Activated T-cell treated with anti-CD3 and anti-CD28 coated beads for 4 hours (primary cell): ENCODE measurements around the gene ADAMTS12.

ENCODE experiments used
- DNase-seq: peaks from one replicate; pipeline ENCODE4 v3.0.0-alpha.2; 2020

Gene ADAMTS12

GRCh38 chr5:33748754-33749153, 143.0 kb downstream of the ADAMTS12 start:
- DNase-seq = no peak

DNA sequence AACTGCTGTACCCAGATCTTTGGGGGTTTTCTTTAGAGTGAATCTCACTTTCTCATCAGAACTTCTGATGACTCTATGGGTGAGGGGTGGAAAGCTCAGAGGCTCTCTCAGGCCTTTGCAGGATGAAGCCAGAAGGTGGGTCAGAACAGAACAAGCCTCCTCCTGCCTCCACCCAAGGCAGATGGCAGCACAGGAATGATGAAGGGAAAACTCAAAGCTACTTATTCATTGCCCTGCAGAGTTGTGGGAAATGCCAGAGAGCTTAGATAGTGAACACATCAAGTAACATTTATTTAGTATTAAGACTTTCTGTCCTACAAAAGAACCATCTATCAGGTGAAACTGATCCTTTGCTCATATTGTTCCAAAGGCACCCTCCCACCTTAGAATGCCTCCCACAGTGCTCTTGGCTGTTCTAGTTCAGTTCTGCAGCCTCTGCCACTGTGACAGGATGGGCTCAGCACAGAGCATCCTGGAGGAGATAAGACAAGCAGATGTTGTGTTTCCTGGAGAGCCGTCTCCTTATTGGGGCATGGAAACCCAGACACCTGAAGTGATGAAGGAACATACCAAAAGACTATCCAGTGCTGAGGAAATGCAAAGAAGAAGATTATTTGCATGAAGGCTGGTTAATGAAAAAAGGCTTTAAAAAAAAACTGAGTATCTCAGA, 146.6 kb downstream of the ADAMTS12 start:
- DNase-seq = no peak

DNA sequence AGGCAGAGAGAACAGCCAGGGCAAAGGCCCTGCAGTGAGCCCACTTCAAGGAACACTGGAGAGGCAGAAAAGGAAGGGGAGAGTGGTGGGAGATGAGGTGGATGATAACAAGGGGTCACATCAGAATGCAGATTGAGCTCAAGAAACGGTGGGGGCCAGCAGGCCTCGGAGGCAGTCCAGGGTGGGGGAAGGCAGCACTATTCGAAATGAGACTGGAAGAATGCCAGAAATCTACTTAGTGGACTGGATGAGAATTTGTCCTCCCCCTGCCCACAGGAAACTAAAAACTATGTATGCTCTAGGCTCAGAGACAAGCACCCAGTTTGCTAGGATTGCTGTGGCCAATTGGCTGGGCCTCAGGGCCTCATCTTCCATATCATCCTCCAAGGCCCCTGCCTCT, 148.7 kb downstream of the ADAMTS12 start:
- no peak for DNase-seq

GRCh38 chr5:33742181-33742580, 149.6 kb downstream of the ADAMTS12 start:
- no peak for DNase-seq

- DNase-seq = no peak
Observed at GRCh38 chr5:33738967-33739366, 152.8 kb downstream of the ADAMTS12 start.

DNA sequence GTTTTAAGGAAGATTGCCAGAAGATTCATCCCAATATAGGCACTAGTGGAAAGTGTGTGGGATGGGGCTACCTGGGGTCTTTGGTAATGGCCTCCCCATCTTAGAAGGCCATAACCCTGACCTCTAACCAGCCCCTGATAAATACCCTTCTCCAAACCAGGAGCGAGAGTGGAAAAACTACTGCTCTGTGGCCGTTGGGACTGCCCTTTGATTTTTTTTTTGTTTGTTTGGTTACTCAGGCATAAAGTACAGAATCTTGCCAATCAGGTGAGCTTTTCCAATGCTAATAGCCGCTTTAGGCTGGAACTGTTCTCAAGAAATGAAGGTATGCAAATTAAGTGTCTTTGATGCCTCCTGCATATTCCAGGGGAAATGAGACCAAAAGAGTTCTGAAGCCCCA, 153.7 kb downstream of the ADAMTS12 start:
- DNase-seq = no peak

DNA sequence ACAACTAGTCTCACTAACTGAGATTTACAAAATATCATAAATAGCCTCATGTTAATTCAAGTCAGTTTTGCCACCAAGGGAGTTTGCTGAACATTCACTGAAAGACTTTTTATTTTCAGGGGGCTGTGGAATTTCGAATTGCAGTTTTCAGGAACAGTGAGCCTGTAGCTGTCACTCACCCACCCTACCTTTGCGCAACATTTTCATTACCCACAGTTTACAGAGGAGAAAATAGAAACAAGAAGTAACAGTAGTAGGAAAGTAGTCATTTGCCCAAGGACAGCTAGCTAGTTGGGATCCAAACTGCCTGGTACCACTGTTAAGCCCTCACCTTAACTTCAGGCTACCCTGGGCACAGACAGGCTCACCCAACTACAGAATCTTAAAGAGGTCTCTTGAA, 154.1 kb downstream of the ADAMTS12 start:
- DNase-seq = no peak

DNA sequence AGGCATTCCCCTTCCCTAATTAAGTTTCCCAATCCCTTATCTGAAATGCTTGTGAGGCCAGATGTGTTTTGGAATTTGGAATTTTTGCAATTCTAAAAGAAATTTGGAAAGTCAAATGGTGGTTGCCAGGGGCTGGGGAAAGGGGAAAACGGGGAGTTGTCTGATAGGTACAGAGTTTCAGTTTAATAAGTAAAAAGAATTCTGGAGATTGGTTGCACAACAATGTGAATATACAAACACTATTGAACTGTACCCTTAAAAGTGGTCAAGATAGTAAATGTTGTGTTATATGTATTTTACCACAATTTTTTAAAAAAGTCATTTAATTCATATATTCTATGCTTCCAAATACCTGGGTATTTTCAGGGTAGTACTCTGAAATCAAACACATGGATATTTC, 154.5 kb downstream of the ADAMTS12 start:
- DNase-seq = no peak

DNA sequence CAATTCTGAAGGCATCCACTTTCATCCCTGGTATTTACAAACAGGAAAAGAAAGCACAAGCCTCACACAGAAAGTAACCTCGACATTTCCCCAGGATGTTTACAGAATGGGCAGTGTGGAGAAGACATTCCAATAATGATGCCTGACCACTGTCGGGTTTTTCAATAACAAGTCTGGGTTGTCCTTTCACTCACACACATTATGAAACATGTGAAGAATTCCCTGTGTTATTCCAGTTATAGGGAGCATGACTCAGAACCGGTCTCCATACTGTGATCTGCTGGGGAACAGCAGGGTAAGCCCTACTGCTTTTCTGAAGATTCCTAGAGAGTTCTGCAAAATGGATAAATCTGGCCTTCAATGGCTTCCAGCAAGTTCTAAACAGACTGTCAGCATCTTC, 155.3 kb downstream of the ADAMTS12 start:
- no peak for DNase-seq

DNA sequence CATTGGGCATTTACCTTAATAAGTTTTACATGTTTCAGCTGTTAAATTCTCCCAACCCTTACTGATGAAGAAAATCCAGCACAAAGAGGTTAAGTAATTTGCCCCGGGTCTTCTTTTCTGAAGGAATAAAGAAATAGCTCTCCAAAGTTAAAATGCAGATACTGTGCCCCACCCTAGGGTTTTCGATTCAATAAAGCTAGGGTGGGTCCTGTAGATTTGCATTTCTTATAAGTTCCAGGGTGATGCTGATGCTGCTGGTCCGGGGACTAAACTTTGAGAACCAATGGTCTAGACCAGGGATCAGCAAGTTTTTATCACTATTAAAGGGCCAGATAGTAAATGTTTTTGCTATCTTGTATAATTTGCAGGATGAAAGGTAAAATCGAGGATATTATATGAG, 156.7 kb downstream of the ADAMTS12 start:
- no peak for DNase-seq

- DNase-seq = no peak
Observed at GRCh38 chr5:33734537-33734936, 157.3 kb downstream of the ADAMTS12 start.

- DNase-seq = no peak
Observed at GRCh38 chr5:33733225-33733624, 158.6 kb downstream of the ADAMTS12 start.

- DNase-seq = no peak
Observed at GRCh38 chr5:33726422-33727165, 165.2 kb downstream of the ADAMTS12 start.

DNA sequence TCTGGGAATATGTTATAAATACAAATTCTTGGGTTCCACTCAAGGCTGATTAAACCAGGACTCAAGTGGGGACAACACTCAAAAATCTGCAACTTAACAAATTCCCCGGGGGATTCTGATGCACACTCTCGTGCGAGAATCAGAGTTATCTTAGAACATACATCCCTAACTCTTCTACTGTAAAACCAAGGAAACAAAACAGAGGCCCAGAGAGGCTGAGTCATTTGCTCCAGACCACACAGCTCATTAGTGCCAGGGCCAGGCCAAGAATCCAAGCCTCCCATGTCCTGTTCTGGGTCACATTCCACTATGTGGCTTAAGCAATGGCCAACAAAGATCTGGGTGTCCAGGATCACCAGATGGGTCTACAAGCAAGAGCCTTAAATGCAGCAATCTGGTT, 166.0 kb downstream of the ADAMTS12 start:
- DNase-seq = no peak

GRCh38 chr5:33721491-33722200, 170.1 kb downstream of the ADAMTS12 start:
- no peak for DNase-seq

GRCh38 chr5:33720176-33720575, 171.6 kb downstream of the ADAMTS12 start:
- DNase-seq = no peak

- DNase-seq = no peak
Observed at GRCh38 chr5:33719769-33720168, 172.0 kb downstream of the ADAMTS12 start.

DNA sequence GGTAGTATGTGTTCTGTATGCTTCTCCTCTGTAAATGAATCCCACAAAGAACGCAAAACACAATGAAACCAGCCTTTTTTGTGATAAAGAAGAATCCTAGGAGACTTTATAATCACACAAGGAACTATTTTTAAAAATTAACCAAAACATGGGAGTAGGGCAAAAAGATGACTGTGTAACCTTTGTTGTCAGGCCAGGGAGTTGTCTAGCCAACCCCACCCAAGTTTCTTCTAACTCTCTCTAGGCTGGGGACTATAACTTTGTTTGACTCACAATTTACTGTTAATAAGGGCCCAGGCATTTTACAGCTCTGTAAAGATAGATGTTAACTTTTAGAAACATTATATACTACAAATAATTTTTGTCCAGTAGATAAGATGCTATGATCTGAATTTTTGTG, 176.1 kb downstream of the ADAMTS12 start:
- DNase-seq = no peak

DNA sequence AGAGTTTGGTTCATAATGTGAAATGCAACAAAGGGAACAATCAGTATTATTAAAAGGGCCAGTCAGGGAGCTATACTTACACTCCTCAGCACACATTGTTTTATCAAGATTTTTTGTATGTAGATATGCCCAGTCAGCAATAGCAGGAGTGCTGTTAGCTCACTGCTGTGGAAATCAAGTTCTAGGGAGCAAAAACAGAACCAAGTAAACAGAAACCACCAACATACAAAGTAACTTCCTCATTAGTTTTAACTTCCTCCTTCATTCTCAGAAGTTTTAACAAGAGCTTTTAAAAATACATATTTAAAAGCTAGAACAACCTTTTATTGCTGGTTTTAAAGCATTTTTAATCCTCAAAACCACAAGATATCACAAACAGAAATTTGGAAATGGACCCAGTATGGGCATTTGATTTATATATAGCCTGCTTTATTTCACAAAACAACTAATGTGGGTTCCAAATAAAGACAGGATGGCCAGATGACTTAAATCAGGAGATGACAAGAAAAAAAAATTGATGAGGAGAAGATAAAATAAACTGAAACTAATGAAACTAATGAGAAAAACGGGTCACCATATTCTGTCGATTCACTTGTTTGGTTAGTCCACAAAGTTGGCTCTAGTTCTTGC, 178.5 kb downstream of the ADAMTS12 start:
- no peak for DNase-seq

- DNase-seq = no peak
Observed at GRCh38 chr5:33712664-33713063, 179.1 kb downstream of the ADAMTS12 start.

DNA sequence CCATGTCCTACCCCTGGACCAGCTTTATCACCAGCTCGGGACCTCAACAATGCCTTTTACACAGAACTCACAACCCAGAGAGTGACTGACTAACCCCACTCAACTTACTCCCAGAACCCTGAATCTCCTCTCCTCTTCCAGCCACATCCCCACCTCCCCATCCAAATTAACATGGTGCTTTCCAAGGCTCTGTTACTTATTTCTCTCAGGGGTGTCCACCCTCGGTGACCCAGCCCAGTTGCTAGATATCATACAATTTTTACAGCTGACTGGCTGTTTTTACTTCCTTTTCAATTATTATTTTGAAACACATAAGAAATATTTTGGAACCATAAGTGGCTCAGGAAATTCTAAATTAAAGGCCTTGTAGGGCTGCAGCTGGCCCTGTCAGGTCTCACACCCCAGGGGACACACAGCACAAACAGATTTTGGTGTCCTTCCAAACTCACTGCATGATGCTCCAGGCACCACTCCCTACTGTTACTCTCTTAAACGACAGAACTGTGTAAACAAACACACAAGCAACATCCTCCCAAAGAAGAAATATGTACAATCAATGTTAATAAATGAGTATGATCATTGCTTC, 180.6 kb downstream of the ADAMTS12 start:
- no peak for DNase-seq

DNA sequence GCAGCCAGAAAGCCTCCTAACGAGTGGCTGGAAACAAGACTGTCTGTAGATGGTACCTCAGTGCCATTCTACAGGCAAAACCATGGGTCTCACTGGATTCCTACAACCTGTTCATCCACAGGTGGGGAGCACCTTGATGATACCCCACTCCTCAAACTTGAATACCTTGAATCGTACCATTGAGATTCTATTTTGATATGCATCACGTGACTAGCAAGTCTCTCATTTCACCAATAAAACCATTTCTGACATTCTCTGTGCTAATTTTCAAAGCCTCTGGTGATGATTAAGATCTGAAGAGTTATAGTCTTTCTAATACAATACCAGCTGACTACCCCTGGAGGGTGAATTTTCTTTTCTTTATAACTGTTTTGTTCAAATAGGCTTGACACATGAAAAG, 188.9 kb downstream of the ADAMTS12 start:
- no peak for DNase-seq

GRCh38 chr5:33701951-33702350, 189.8 kb downstream of the ADAMTS12 start:
- no peak for DNase-seq
